ENCODE results near the gene LCE2A. TPM values are rescaled to one million over a fixed set of nuclear protein-coding genes. Genes with fewer than 3 reads are reported as not detected.

LCE2A gene
- total and polyA plus RNA-seq, 2 of the 8 experiments (the other 6 are each of a cell fraction or from before 2014, with no cell fraction given) = not detected

DNA sequence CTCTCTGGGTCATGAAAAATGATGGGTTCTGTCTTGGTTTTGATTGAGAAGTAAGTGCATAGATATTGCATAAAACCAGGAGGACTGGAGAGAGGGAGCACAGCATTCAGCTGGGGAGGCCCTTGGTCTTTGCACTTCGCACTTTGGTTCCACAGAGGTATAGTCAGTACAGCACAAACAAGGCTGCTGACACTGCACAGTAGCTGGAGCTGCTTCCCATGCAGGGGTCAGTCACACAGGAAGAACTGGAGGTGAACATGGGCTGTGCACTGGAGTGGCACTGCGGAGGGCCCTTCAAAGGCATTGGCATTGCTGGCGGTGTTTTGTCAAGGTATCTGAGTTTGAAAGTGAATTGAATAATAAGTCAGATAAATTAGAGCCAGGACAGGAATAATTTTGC, 39.5 kb upstream of the LCE2A start (continued):
- TF ChIP-seq SP2 (IDR thresholded peaks at IDR 0.05; ENCODE audit: low read length) (no peak), BACH1 (IDR thresholded peaks at IDR 0.05; ENCODE audit: low read length) (no peak), BCL11A (IDR thresholded peaks at IDR 0.05; ENCODE audit: low read depth in 2 of 2, low read length in 2 of 2) (no peak), TCF12 (IDR thresholded peaks at IDR 0.05; ENCODE audit: low read depth, low read length) (no peak), SAP30 (IDR thresholded peaks at IDR 0.05; ENCODE audit: insufficient read depth, insufficient replicate concordance, low read length) (no peak)

Data from H1 (cell line).